Kidney epithelial cell (primary cell): Measurements from ENCODE around the gene SMCHD1. TPM values are rescaled to one million over a fixed set of nuclear protein-coding genes. Genes with fewer than 3 reads are reported as not detected.

ENCODE experiments used
- DNase-seq: peaks from one replicate; pipeline ENCODE4 v3.0.0-alpha.2; 2010; ENCODE audit warnings: low read depth
- H3K27me3 ChIP-seq: 2 replicates; pipeline ENCODE4 v1.6.0; 2011; ENCODE audit warnings: low read length; ENCODE audit not compliant: control insufficient read depth, insufficient read depth
- H3K36me3 ChIP-seq: 2 replicates; pipeline ENCODE4 v1.5.1; 2011; ENCODE audit warnings: low read length; ENCODE audit not compliant: control insufficient read depth, insufficient read depth
- H3K4me3 ChIP-seq: 2 replicates; pipeline ENCODE4 v1.5.1; 2011; ENCODE audit warnings: low read depth, mild to moderate bottlenecking, control low read depth, low read length
- CTCF ChIP-seq: IDR thresholded peaks from 2 replicates; pipeline ENCODE4 v1.5.1; 2011; ENCODE audit warnings: mild to moderate bottlenecking, moderate library complexity, low read length, control low read depth, inconsistent platforms; ENCODE audit not compliant: insufficient read depth, poor library complexity, severe bottlenecking
- total RNA-seq: library from RNA; depleted of rRNA; stranded (reverse); fragments of >200 nt; gene quantifications from 2 replicates; pipeline ENCODE4 v1.2.3, GENCODE V29; 2015

The SMCHD1 gene
- total RNA-seq, 1 donor from 2014 or later: 28.0 TPM

GRCh38 chr18:2709316-2709715 lies 53.8 kb downstream of the SMCHD1 start:
- no peaks in the 10 kb centered on the region for H3K36me3 ChIP-seq
- no peak for TF ChIP-seq CTCF
- H3K27me3 ChIP-seq: no peaks in the 10 kb centered on the region
- no peak overlapping the region for H3K4me3 ChIP-seq
- DNase-seq: no peak

GRCh38 chr18:2714140-2714539 lies 58.6 kb downstream of the SMCHD1 start:
- H3K4me3 ChIP-seq: no peak overlapping the region
- no peaks in the 10 kb centered on the region for H3K27me3 ChIP-seq
- no peak for DNase-seq
- TF ChIP-seq CTCF: no peak
- H3K36me3 ChIP-seq: no peaks in the 10 kb centered on the region

GRCh38 chr18:2715990-2716389 lies 60.5 kb downstream of the SMCHD1 start:
- Histone ChIP-seq H3K27me3 (no peaks in the 10 kb centered on the region), H3K4me3 (no peak overlapping the region), H3K36me3 (no peaks in the 10 kb centered on the region)
- no peak for TF ChIP-seq CTCF
- DNase-seq: no peak

- Histone ChIP-seq H3K4me3 (no peak overlapping the region), H3K27me3 (no peaks in the 10 kb centered on the region), H3K36me3 (no peaks in the 10 kb centered on the region)
- TF ChIP-seq CTCF: no peak
- no peak for DNase-seq
These were observed 61.1 kb downstream of the SMCHD1 start for GRCh38 chr18:2716394-2717326.

- Histone ChIP-seq H3K36me3 (no peaks in the 10 kb centered on the region), H3K4me3 (no peak overlapping the region), H3K27me3 (no peaks in the 10 kb centered on the region)
- no peak for DNase-seq
- no peak for TF ChIP-seq CTCF
These were observed 61.9 kb downstream of the SMCHD1 start for GRCh38 chr18:2717407-2717806.
